DMS153 (cell line): ENCODE measurements around the gene GPR62.
"Not testable (repeated sequence)": the region's sequence is repeated elsewhere in the genome, so short reads cannot be mapped to it uniquely, and the experiment has no call there.

ENCODE experiments used
- DNase-seq: peaks from one replicate; lab custom pipeline; 2025; lab: John Stamatoyannopoulos, UW

Gene GPR62

DNA sequence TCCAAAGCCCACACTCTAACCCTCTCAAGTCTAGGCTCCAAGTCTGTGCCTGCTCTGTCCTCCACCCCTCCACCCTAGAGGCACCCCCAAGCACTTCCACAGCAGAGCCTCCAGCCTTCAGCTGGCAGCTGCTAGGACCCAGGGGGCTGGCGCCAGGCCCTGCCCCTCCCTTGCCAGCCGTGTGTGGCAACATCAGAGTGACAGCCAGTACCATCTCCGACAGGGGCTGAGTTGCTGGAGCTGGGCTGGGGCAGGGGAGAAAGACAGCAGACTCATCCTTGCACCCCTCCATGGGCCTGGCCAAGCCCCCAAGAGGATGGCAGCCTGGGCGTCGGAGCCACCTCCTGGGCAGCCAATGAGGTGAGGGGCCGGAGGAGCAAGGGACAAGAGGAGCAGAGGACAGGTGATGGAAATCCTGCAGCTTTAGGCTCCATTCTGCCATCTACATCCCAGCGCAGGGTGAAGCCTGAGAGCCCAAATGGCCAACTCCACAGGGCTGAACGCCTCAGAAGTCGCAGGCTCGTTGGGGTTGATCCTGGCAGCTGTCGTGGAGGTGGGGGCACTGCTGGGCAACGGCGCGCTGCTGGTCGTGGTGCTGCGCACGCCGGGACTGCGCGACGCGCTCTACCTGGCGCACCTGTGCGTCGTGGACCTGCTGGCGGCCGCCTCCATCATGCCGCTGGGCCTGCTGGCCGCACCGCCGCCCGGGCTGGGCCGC, at the start of gene GPR62:
Gene GPR62, plus strand, starts transcription at position 207 of the 718 bp plus-strand sequence. Its CDS starts 272 bp downstream, at position 479.
- no peak for DNase-seq

GRCh38 chr3:51908026-51908425, 47.2 kb upstream of the GPR62 start:
- no peak for DNase-seq

- DNase-seq = no peak
Measured at GRCh38 chr3:51916418-51916817, 38.8 kb upstream of the GPR62 start.

DNA sequence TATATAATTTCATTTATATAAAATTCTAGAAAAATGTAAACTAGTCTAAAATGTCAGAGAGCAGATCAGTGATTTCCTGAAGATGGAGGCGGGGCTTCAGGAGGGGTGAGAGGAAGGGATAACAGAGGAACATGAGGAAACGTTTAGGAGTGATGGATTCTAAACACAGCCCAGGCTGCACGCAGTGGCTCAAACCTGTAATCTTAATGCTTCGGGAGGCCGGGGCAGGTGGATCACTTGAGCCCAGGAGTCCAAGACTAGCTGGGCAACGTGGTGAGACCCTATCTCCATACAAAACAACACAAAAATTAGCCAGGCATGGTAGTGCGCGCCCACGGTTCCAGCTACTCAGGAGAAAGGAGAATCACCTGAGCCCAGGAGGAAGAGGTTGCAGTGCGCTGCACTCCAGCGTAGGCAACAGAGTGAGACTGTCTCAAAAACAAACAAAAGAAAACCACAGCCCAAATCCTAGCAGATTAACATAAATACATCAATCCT, 34.1 kb upstream of the GPR62 start:
- no peak for DNase-seq

GRCh38 chr3:51927061-51927977, 27.9 kb upstream of the GPR62 start:
- DNase-seq = no peak

GRCh38 chr3:51928438-51928837, 26.7 kb upstream of the GPR62 start:
- no peak for DNase-seq

GRCh38 chr3:51928981-51929380, 26.2 kb upstream of the GPR62 start:
- not testable (repeated sequence) for DNase-seq

GRCh38 chr3:51929420-51930003, 25.7 kb upstream of the GPR62 start:
- DNase-seq = no peak

GRCh38 chr3:51930439-51930838, 24.7 kb upstream of the GPR62 start:
- DNase-seq = no peak

DNA sequence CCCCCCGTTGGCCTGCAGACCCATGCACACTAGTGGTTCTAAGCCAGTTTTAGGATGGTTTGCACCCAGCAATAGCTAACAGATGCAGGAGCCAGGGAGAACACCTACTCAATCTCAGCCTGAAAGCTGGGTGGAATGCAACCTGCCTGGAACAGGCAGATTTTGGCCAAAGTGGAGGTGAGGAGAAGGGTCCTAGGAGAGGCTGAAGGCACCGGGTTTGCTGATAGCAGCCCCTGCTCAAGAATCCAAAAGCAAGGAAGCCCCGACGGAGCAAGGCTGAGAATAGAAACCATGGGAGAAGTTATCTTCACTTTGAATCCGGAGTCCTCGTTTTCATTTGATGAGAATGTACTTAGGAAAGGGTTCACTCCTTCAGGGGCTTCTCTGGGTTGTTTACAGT, 23.4 kb upstream of the GPR62 start:
- no peak for DNase-seq

- DNase-seq = no peak
Measured at GRCh38 chr3:51932471-51933370, 22.5 kb upstream of the GPR62 start.

GRCh38 chr3:51933471-51934138, 21.6 kb upstream of the GPR62 start:
- DNase-seq = no peak

DNA sequence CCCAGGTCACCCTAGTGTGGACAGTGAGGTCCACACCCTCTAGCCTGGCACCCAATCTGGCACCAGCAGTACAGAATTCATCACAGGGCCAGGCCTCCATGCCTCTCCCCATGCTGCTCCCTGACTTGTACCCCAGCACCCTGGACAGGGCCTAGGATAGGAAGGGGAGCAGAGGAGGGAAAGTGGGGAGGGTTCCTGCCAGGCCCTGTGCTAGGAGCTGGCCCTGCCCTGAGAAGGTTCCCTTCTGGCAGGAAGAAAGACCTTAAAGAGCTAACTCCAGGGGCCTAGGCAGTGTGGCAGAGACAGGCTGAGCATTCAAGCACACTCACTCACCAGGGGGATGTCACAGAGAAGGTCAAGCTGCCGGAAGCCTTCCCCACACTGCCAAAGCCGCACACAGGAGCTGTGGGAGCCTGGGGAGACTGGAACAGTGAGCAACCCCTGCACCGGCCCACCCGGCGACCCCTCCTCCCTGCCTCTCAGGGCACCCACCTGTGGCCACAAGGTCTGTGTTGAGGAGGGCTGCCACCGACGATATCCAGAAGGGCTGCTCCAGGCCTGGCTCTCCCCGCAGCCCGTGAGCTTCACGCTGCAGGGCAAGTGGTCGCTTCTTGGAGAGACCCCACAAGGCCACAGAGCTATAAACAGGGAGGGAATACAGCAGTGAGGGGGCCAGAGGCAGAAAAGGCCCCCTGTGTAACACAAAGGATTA, 20.9 kb upstream of the GPR62 start:
- DNase-seq = no peak

DNA sequence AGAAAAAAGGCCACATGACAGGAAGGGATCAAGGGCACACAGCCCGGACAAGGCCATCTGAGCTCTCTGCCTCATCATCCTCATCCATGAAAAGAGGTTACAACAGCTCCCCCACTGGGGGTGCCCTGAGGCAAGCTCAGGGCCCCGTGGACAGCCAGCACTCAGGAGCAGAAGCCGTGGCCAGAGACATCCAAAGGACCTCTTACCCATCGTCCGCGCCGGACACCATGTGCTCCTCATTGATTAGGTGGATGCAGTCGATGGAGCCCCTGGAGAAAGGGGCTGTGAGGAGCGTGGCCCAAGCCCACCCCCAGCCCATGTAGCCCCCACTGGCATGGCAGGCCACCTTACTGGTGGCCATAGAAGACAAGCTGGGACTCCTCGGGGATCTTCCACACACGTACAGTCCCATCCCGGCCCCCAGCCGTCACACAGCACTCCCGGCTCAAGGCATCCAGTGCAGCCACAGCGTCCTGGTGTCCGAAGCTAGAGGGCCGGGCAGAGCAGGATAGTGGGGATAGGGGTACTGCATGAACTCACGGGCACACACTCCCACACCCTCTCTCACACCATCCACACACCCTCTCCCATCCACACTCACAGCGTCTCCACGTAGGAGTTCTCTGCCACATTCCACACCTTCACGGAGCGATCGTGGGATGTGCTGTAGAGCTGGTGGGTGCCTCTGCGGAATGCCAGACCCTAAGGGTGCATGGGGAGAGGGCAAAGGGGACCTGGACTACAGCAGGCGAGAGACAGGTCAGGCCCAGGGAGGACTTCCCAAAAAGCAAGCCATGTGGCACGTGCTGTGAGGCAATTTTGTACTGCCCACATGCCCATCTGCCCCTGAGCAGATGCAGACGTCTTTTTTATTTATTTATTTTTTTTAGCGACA, 19.9 kb upstream of the GPR62 start:
- no peak for DNase-seq

DNA sequence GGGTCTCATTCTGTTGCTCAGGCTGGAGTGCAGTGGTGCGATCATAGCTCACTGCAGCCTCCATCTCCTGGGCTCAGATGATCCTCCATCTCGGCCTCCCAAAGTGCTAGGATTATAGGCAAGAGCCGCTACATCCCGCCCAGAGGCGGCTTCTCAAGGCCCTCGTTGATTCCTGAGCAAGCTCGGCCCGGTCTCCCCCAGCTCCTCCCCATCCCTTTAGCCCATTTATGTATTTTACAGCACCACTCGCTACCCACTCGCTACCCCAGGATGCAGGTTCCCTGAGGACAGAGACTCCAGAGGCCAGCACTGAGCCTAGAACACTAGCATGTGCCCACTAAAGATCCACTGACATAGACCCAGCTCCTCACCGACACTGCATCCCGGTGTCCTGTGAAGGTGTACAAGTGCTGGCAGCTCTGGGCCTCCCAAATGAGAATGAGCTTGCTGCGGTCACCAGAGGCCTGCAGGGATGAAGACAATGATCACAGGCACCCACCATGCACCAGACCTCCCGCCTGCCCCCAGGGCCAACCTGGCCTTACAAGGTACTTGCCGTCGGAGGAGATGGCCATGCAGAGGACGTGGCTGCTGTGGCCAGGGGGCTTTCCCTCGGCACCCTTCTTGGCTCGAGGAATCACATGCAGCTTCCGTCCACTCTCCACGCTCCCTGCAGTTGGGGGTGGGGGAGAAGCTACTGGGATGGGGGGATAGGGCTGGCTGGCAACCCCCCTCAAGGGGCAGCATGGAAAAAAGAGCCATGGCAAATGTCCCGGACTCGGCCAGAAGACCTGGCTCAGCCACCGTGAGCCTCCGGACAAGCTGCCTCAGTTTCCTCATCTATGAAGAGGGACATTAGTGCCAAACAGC, 19.1 kb upstream of the GPR62 start:
- DNase-seq = no peak

GRCh38 chr3:51937014-51937413, 18.2 kb upstream of the GPR62 start:
- DNase-seq = no peak

GRCh38 chr3:51937611-51938450, 17.4 kb upstream of the GPR62 start:
- no peak for DNase-seq
